Adrenal gland (tissue), 12 donors: ENCODE data around the gene NFKBIE. TPM values are rescaled to one million over a fixed set of nuclear protein-coding genes. Genes with fewer than 3 reads are reported as not detected.

Experiments
- DNase-seq, 7 donors: peaks; one replicate each; pipeline ENCODE4 v3.0.0-alpha.2; 2019 to 2020
- H3K27ac ChIP-seq, 5 donors: fragments of 200-600 bp; sonication (generic) in 4 of 5; 1 replicate in 3 of 5; 2 replicates in 2 of 5; pipeline versions ENCODE4 v1.5.1 to v1.8.0; 2016 to 2020; ENCODE audit warnings: mild to moderate bottlenecking in 1 of 5
- H3K27me3 ChIP-seq: fragments of 200-600 bp; 2 replicates; pipeline ENCODE4 v1.8.0; 2021
- H3K36me3 ChIP-seq, 2 donors: fragments of 200-600 bp; replicated peaks in 1 of 2; 1 replicate in 1 of 2; 2 replicates in 1 of 2; pipeline versions ENCODE4 v1.5.1 to v1.8.0; 2018 to 2022
- H3K4me1 ChIP-seq, 2 donors: fragments of 200-600 bp; replicated peaks in 1 of 2; 1 replicate in 1 of 2; 2 replicates in 1 of 2; pipeline versions ENCODE4 v1.5.1 to v1.8.0; 2018 to 2021
- H3K4me3 ChIP-seq, 4 donors: fragments of 200-600 bp; sonication (generic) in 3 of 4; one replicate each; pipeline ENCODE4 v1.5.1; 2016 to 2018
- H3K9me3 ChIP-seq, 3 donors: fragments of 200-600 bp; sonication (generic) in 1 of 3; replicated peaks in 1 of 3; 1 replicate in 2 of 3; 2 replicates in 1 of 3; pipeline versions ENCODE4 v1.5.1 to v1.8.0; 2016 to 2021
- CTCF ChIP-seq, 6 experiments: fragments of 450-650 bp in 4 of 6; fragments of 200-600 bp in 2 of 6; sonication (generic) in 1 of 6; IDR thresholded peaks; 1 replicate in 5 of 6; 2 replicates in 1 of 6; pipeline versions ENCODE4 v1.5.1 to v1.8.0; 2016 to 2021; ENCODE audit warnings: antibody characterized with exemption in 6 of 6, mild to moderate bottlenecking in 2 of 6, moderate library complexity in 1 of 6
- POLR2A ChIP-seq, 2 donors: fragments of 450-650 bp; IDR thresholded peaks; one replicate each; pipeline ENCODE4 v1.6.1; 2017; ENCODE audit warnings: antibody characterized with exemption in 2 of 2, mild to moderate bottlenecking in 2 of 2, moderate library complexity in 1 of 2
- WGBS, 4 donors: extraction: QIAGEN DNeasy Blood & Tissue Kit in 2 of 4; methylation state at CpG; one replicate each; pipeline versions ENCODE4 v1.1.5 to v1.1.7; 2013 to 2017; 5-methylcytosine and 5-hydroxymethylcytosine counted together
- intact Hi-C, 2 donors: fragments of 100-400 bp; cut with DNase I; formaldehyde crosslinking; loops; one replicate each; pipeline versions ENCODE4 v1.14.1 to v1.15.0; 2022 to 2023
- microRNA counts, 2 donors: library from miRNA; unstranded; fragments of <30 nt; microRNA quantifications; one replicate each; lab custom pipeline; 2016
- polyA plus RNA-seq, 3 donors: library from polyadenylated mRNA; stranded (reverse); fragments of 200-250 nt in 2 of 3; fragments of 350-450 nt in 1 of 3; fragmentation: Illumina TruSeq in 1 of 3; extraction: RNeasy Lipid Tissue Mini Kit (QIAGEN cat#74804) in 1 of 3; gene quantifications; one replicate each; pipeline ENCODE4 v1.2.3, GENCODE V29; 2013 to 2014
- small RNA-seq, 2 donors: library from RNA; depleted of rRNA; stranded (forward); fragments of <200 nt; gene quantifications; one replicate each; pipeline ENCODE3, GENCODE V24; 2016
- total RNA-seq, 9 donors: library from RNA; depleted of rRNA in 4 of 9; stranded (reverse); fragments of >200 nt in 4 of 9; fragments of 120-200 nt in 1 of 9; fragmentation: NEBNext Ultra II Directional in 1 of 9; extraction: Animal tissue kit (Norgen Biotek cat#: 25700) in 1 of 9; gene quantifications; one replicate each; pipeline versions ENCODE4 v1.1.0 to v1.2.4, GENCODE V29; 2013 to 2023
- donor health status: healthy with polysubstance abuse.
- donor health status: Bipolar disorder and iron deficiency.
- donor health status: DM: yes; HTN: yes; CAD: no.
- donor health status: DM: no; HTN: no; CAD: no.
- donor health status: DM: no; HTN: no; CAD: no.
- donor health status: DM: yes; HTN: yes; CAD: no.

The NFKBIE gene
- total and polyA plus RNA-seq, 12 donors = 4.8 to 31.2 (median 10.4) TPM

DNA sequence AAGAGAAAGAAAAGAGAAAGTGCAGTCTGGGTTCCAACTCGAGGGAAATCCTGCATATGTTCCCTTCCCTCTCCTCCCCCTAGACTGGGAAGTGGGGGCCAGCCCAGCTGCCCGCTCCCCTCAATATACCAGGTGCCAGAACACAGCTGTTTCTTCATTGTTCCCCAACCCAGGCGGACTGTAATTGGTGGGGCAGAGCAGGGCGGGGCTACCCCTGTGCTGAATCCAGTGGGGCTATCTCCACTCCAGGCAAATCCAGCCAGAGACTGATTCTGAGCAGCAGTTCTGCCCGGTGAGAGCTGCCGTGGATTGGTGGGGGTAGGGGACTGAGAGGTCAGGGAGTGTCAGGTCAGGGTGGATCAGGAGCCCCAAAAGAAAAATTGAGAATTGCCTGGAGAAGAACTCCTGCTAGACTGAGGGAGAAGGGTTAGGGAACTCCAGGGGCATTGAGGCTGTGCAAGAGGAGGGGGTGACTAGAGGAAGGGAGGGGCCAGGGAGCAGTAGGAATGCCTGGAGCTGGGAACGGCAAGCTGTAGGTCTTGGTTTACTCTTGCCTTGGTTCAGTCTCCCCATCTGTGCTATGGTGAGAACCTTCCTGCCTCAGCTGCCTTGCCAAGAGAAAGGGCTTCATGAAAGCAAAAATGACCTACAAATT, 48.5 kb downstream of the NFKBIE start, which contains the start of gene MYMX:
Gene MYMX, plus strand, starts transcription at position 250 of the 655 bp plus-strand sequence. CDS start 546 bp downstream, outside the sequence.
- intact Hi-C loops = loop anchor here in 1 of 2 donors (5.0 kb wide), 1 partner anchor 40 kb away; no protein-coding TSS in a partner anchor
- no peaks in the 10 kb centered on the region for H3K9me3 ChIP-seq
- H3K36me3 ChIP-seq = no peaks in the 10 kb centered on the region
- H3K4me3 ChIP-seq = no peak within 1 kb of the TSS
- no peaks in the 10 kb centered on the region for H3K27me3 ChIP-seq
- DNase-seq = no peak
- WGBS, 4 donors = 43 to 62% (median 61%) methylated on average over 6 to 7 of the region's 7 CpGs
- peak within 1 kb of the TSS in 2 of 5 donors; percentile 90 to 91 for H3K27ac ChIP-seq
- TF ChIP-seq CTCF (IDR thresholded peaks at IDR 0.05) (no peak), POLR2A (IDR thresholded peaks at IDR 0.05) (no peak)
- H3K4me1 ChIP-seq = peaks cover 13 to 43% of the 10 kb centered on the region in 2 donors

DNA sequence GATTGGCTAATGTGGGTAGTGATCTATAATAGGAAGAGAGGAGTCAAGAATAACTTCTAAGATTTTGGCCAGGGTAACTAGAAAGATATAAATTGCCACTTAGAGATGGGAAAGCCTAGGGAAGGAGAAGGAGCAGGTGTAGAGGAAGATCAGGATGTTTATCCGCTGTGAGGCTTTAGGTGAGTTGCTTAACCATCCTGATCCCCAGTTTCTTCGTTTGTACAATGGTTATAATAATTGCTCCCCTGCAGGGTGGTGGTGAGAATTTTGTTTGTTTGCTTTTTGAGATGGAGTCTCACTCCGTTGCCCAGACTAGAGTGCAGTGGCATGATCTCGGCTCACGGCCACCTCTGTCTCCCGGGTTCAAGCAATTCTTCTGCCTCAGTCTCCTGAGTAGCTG, 51.0 kb downstream of the NFKBIE start:
- H3K27ac ChIP-seq = no peak overlapping the region
- H3K27me3 ChIP-seq = no peaks in the 10 kb centered on the region
- H3K4me3 ChIP-seq = no peak overlapping the region
- H3K36me3 ChIP-seq = no peaks in the 10 kb centered on the region
- intact Hi-C loops = no loop called here
- H3K4me1 ChIP-seq = peaks cover 0 to 20% of the 10 kb centered on the region in 2 donors
- H3K9me3 ChIP-seq = no peaks in the 10 kb centered on the region
- WGBS, 4 donors = 87 to 95% (median 92%) methylated on average over 6 of the region's 6 CpGs
- DNase-seq = no peak
- TF ChIP-seq POLR2A (IDR thresholded peaks at IDR 0.05) = no peak
- TF ChIP-seq CTCF (IDR thresholded peaks at IDR 0.05) = no peak

GRCh38 chr6:44211284-44211683, 54.1 kb downstream of the NFKBIE start:
- no peak overlapping the region for H3K27ac ChIP-seq
- no peak overlapping the region for H3K4me3 ChIP-seq
- H3K36me3 ChIP-seq = no peaks in the 10 kb centered on the region
- no peak for DNase-seq
- TF ChIP-seq CTCF (IDR thresholded peaks at IDR 0.05) = no peak
- TF ChIP-seq POLR2A (IDR thresholded peaks at IDR 0.05) = no peak
- no peaks in the 10 kb centered on the region for H3K9me3 ChIP-seq
- H3K27me3 ChIP-seq = no peaks in the 10 kb centered on the region
- H3K4me1 ChIP-seq = no peaks in the 10 kb centered on the region
- WGBS, 4 donors = 72 to 78% (median 77%) methylated on average over 3 of the region's 3 CpGs
- intact Hi-C loops = no loop called here

MicroRNAs encoded within 50 kb of the gene (microRNA counts, 767-probe panel; counts per million panel counts)
- microRNA hsa-miR-4647 (lab: Ali Mortazavi, UCI) = 0 counts per million in 2 donors

Small RNA genes lying within 50 kb of the gene (small RNA-seq; reads per million reads assigned to genes)
- 0 reads per million in 2 donors for gene RN7SL811P

Other genes starting within 250 kb of the NFKBIE start
- 10 to 100 TPM; 29.0 to 94.6 (median 45.7) TPM for gene MRPL14, start 138.1 kb downstream of the NFKBIE start, total RNA-seq
- 10 to 100 TPM; 22.0 to 77.0 (median 64.4) TPM for gene MRPL14, start 138.1 kb downstream of the NFKBIE start, polyA plus RNA-seq
- gene TMEM63B, start 138.0 kb downstream of the NFKBIE start, total RNA-seq = 10 to 100 TPM; 27.0 to 51.7 (median 37.2) TPM
- gene TMEM63B, start 138.0 kb downstream of the NFKBIE start, polyA plus RNA-seq = 10 to 100 TPM; 18.1 to 49.8 (median 33.2) TPM
- 1 to 10 TPM in 3 of 9 donors, under 1 TPM in 4, not detected in 2; 0.14 to 2.4 (median 0.83) TPM for gene CAPN11, start 106.7 kb downstream of the NFKBIE start, total RNA-seq
- gene CAPN11, start 106.7 kb downstream of the NFKBIE start, polyA plus RNA-seq = 1 to 10 TPM in 2 of 3 donors, under 1 TPM in 1; 0.35 to 1.5 (median 1.1) TPM
- under 1 TPM in 1 of 9 donors, not detected in 8; 0.39 TPM for gene MYMX, start 48.6 kb downstream of the NFKBIE start, total RNA-seq
- under 1 TPM in 1 of 3 donors, not detected in 2; 0.94 TPM for gene MYMX, start 48.6 kb downstream of the NFKBIE start, polyA plus RNA-seq
- 100 to 1,000 TPM in 8 of 9 donors, 10 to 100 TPM in 1; 48.6 to 356 (median 162) TPM for gene SLC29A1, start 42.0 kb downstream of the NFKBIE start, total RNA-seq
- 100 to 1,000 TPM in 2 of 3 donors, 10 to 100 TPM in 1; 51.9 to 113 (median 108) TPM for gene SLC29A1, start 42.0 kb downstream of the NFKBIE start, polyA plus RNA-seq
- 1,000 to 10,000 TPM in 4 of 9 donors, 100 to 1,000 TPM in 5; 692 to 1,671 (median 883) TPM for gene HSP90AB1, start 18.4 kb downstream of the NFKBIE start, total RNA-seq
- 1,000 to 10,000 TPM in 1 of 3 donors, 100 to 1,000 TPM in 2; 275 to 2,249 (median 420) TPM for gene HSP90AB1, start 18.4 kb downstream of the NFKBIE start, polyA plus RNA-seq
- gene SLC35B2, start 8.0 kb downstream of the NFKBIE start, total RNA-seq = 10 to 100 TPM; 48.5 to 79.8 (median 61.0) TPM
- gene SLC35B2, start 8.0 kb downstream of the NFKBIE start, polyA plus RNA-seq = 10 to 100 TPM; 12.7 to 37.5 (median 19.3) TPM
- gene TMEM151B, start 4.9 kb upstream of the NFKBIE start, total RNA-seq = 1 to 10 TPM in 2 of 9 donors, under 1 TPM in 5, not detected in 2; 0.07 to 3.3 (median 0.67) TPM
- 1 to 10 TPM in 2 of 3 donors, under 1 TPM in 1; 0.88 to 3.9 (median 1.2) TPM for gene TMEM151B, start 4.9 kb upstream of the NFKBIE start, polyA plus RNA-seq
- 10 to 100 TPM in 5 of 9 donors, 1 to 10 TPM in 4; 7.4 to 15.9 (median 11.1) TPM for gene AARS2, start 47.8 kb upstream of the NFKBIE start, total RNA-seq
- gene AARS2, start 47.8 kb upstream of the NFKBIE start, polyA plus RNA-seq = 10 to 100 TPM in 1 of 3 donors, 1 to 10 TPM in 2; 5.3 to 10.1 (median 6.2) TPM
- not detected for gene SPATS1, start 77.1 kb upstream of the NFKBIE start, total RNA-seq
- gene SPATS1, start 77.1 kb upstream of the NFKBIE start, polyA plus RNA-seq = under 1 TPM in 1 of 3 donors, not detected in 2; 0.15 TPM
- 10 to 100 TPM; 13.8 to 39.3 (median 20.8) TPM for gene CDC5L, start 122.2 kb upstream of the NFKBIE start, total RNA-seq
- gene CDC5L, start 122.2 kb upstream of the NFKBIE start, polyA plus RNA-seq = 10 to 100 TPM in 1 of 3 donors, 1 to 10 TPM in 2; 5.6 to 33.6 (median 5.9) TPM